G401.6 (cell line): ENCODE results near the gene NKD1.
"Not testable (repeated sequence)": the region's sequence is repeated elsewhere in the genome, so short reads cannot be mapped to it uniquely, and the experiment has no call there.

Source experiments
- FAIRE-seq: peaks from 2 replicates; lab custom pipeline; 2012; peaks lifted over from hg19 to GRCh38; lab: Jason Lieb, UNC

NKD1 gene

DNA sequence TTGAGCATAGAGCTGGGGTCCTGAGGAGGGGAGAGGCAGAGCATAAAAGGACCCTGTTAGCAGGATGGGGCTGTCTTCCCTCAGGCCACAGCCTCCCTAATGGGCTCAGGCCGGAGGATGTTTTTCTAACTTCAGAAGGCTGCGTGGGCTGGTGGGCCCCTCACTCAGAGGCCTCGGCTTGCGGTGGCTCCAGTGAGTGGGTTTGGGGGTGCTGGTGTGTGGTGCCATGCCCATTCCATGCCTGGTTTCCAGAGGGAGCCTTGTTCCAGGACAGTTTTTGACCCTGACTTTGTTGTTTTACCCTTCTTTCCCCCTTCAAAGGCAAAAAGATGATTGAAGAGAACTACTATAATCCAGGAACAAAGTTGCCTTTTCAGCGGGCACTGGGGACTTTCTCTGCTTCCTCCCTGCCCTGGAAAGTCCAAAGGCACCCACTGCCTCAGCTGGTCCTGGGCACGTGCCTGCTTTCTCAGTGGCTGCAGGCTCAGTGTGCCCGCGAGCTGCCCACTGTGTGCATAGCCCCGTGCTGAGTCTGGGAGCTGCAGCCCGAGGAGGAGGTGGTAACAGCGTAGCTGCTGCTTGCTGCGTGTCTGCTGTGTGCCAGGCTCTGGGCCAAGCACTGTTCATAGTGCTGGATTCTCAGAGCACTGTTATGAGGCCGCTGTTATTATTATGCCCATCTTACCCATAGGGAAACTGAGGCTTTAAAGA lies 11.8 kb downstream of the NKD1 start:
- FAIRE-seq: no peak

- FAIRE-seq: no peak
These were observed 13.0 kb downstream of the NKD1 start for GRCh38 chr16:50560903-50561863.

- FAIRE-seq: no peak
These were observed 14.5 kb downstream of the NKD1 start for GRCh38 chr16:50562657-50563056.

DNA sequence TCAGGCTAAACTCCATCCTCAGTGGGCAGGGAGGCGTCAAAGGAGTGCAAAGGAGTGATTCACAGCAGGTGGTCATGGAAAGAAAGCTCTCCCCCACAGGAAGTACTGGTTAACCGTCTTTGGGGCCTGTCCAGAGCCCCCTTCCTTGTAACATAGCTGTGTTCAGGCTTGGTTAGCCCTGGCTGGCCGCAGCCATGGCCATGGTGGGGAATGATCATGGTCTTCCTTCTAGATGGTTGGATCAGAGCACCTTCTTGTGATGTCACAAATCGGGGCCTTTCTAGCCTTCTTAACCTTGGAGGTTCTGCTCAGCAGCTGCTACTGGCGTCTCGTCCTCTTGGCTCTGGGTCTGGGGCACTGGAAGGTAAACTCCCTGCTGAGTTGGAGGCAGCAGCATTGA lies 15.8 kb downstream of the NKD1 start:
- no peak for FAIRE-seq

- FAIRE-seq: no peak
These were observed 17.2 kb downstream of the NKD1 start for GRCh38 chr16:50565428-50565827.

GRCh38 chr16:50566014-50566962 lies 18.1 kb downstream of the NKD1 start:
- no peak for FAIRE-seq

DNA sequence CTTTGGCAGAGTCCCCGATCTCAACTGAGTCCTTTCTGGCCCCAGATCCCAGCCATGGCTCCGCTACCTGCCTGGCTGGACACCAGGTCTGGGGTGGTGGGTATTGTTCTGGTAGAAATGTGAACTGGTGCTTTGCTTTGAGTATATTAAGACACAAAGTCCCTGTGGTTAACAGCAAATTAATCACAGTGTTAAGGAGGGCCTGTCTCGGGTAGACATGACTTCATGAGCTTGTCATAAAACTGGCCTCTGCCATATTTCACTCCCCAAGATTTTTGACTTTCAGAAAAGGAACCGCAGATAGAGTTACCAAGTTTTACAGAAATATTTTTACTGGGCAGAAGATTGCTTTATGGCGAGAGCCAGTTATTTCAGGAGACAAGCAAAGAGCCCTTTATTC lies 19.5 kb downstream of the NKD1 start:
- no peak for FAIRE-seq

DNA sequence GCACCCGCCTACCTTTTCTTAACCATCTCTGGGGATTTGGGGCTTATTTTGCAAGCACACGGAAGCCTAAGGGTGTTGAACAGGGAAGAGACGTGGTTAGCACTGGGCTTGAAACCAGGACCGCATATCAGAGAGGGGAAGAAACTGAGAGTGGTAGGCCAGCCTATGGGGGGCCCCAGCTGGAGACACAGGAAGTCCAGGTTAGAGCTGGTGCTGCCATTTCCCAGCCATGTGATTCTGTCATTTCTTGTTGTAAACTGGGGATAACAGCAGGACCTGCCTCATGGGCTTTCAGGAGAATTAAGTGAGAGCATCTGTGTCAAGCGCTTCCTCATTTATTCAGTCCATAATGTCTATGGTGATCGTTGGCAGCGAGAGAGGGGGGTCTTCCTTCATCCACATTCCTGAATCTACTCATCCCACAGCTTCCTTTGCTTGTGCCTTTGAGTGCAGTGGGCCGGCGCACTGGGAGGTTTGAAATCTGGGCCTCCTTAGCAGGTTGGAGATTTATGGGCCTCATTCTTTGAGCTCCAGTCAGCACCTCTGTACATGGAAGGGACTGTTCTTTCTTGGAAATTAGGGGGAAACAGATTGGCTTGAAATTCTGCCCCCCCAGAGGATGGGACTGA lies 20.1 kb downstream of the NKD1 start:
- FAIRE-seq: no peak

DNA sequence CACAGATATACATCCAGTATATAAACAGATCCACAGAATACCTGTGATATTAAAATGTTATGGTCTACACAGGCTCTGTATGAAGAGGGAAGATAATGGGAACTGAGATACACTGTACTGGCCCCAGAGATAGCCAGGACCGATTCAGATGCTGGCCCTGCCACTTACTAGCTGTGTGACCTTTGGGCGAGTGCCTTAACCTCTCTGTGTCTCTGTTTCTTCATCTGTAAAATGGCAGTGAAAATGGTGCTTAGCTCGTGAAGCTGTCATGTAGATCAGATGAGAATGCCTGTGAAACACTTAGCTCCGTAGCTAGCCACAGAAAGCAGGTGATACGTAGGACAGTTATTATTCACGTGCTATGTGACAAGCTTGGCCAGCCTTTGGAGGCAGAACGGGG lies 22.2 kb downstream of the NKD1 start:
- no peak for FAIRE-seq

- no peak for FAIRE-seq
These were observed 22.8 kb downstream of the NKD1 start for GRCh38 chr16:50570808-50571598.

DNA sequence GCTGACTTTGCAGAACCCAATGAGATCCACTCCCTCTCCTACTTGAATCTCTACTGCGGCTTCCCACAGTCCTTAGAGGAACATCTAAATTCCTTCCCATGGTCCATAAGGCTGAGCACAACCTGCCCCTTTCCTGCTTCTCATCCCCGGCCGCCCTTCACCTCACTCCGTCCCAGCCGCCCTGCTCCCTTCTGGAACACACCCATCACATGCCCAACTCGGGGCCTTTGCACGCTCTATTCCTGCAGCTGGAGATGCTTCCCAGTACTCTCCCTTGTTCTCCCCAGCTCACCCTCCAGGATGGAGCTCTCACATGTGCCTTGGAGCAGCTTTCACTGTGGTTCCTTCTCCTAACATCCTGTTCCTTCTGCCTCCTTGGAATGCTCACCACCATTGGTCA lies 23.6 kb downstream of the NKD1 start:
- no peak for FAIRE-seq

- FAIRE-seq: no peak
These were observed 24.5 kb downstream of the NKD1 start for GRCh38 chr16:50572700-50573099.

- FAIRE-seq: no peak
These were observed 25.1 kb downstream of the NKD1 start for GRCh38 chr16:50573279-50573678.

DNA sequence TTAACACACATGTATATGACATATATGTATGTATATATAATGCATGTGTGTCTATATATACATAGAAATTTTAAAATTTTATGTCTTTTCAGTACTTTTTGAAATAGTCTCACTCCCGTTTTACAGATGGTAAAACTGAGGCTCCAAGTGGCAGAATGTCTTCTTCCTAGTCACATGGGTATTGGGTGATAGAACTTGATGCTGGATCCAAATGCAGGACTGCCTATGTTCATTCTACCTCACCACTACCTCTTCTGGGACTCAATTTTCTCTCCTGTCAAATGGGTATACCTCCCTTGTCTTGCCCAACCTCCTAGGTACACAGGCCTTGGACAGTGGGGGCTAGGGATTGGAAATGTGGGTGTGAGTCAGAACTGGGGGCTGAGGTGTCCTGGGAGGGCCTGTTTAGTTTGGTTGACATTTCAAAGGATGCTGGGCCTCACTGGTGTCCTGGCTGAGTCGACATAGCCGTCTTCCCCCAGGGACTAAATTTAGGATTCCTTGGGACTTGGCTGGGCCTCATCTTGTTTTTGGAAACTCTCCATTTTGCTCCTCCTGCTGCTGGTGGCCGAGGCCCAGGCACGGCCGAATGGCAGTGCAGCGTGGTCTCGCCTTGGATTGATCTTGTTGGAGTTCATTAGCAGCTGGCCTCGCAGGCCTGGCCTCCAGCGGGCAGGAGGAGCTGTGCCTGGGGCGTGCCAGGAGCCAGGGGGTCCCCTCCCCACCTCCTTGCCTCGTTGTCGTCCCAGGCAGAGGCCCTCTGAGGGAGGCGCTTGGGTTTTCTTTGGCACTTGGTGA lies 25.9 kb downstream of the NKD1 start:
- no peak for FAIRE-seq

GRCh38 chr16:50574745-50575136 lies 26.5 kb downstream of the NKD1 start:
- no peak for FAIRE-seq

DNA sequence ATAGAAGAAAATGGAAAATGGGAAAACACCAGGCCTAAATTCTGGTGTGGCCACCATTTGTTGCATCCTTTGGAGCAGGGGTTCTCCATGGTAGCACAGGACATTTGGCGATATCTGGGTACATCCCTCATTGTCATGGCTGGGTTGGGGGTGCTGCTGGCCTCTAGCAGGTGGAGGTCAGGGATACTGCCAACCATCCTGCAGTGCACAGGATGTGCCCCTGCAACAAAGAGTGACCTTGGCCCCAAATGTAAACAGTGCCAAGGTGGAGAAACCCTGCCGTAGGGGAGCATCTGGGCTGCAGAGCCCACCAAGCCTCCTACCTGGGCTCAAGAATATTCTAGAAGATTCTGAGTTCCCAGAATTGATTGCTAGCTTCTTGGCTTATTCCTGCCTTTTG lies 27.5 kb downstream of the NKD1 start:
- no peak for FAIRE-seq

DNA sequence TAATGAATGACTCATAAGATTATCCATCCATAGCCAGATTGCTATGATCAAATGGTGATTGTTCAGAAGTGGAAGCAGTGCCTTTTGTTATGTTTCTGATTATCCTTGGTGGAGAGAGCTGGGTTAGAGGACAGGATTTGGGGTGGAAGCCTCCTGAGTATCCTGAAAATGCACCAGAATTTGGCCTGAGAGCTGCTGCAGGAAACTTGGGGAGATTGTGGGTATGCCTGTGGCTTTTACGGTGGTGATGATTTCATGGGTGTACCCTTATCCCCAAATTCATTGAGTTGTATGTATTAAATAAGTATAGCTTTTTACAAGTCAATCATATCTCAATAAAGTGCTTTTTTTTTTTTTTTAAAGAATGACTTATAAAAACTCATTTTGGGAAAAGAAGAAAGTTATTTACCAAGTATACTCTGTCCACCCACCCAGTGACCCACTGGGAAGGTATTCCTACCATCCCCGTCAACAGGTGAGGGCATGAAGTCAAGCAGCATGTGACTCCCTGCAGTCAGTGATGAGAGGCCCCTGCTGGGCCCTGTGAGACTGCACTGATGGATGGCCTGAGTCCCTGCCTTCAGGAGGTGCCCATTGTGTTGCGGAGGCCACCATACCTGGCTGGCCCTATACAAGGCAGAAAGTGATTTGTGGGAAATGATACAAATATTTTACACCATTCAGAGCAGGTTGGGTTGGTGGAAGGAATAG lies 28.4 kb downstream of the NKD1 start:
- no peak for FAIRE-seq

- FAIRE-seq: no peak
These were observed 29.9 kb downstream of the NKD1 start for GRCh38 chr16:50578137-50578536.

GRCh38 chr16:50579373-50579772 lies 31.2 kb downstream of the NKD1 start:
- not testable (repeated sequence) for FAIRE-seq
